NCI-H1417 (cell line): ENCODE data around the gene CPNE6.
A peak's percentile ranks its signal among the peaks of the same experiment; 100 is the strongest.

ENCODE experiments used
- DNase-seq, 3 experiments: peaks; one replicate each; lab custom pipeline; 2025; lab: John Stamatoyannopoulos, UW

The CPNE6 gene

GRCh38 chr14:24054646-24055045 lies 16.7 kb upstream of the CPNE6 start:
- DNase-seq = no peak

DNA sequence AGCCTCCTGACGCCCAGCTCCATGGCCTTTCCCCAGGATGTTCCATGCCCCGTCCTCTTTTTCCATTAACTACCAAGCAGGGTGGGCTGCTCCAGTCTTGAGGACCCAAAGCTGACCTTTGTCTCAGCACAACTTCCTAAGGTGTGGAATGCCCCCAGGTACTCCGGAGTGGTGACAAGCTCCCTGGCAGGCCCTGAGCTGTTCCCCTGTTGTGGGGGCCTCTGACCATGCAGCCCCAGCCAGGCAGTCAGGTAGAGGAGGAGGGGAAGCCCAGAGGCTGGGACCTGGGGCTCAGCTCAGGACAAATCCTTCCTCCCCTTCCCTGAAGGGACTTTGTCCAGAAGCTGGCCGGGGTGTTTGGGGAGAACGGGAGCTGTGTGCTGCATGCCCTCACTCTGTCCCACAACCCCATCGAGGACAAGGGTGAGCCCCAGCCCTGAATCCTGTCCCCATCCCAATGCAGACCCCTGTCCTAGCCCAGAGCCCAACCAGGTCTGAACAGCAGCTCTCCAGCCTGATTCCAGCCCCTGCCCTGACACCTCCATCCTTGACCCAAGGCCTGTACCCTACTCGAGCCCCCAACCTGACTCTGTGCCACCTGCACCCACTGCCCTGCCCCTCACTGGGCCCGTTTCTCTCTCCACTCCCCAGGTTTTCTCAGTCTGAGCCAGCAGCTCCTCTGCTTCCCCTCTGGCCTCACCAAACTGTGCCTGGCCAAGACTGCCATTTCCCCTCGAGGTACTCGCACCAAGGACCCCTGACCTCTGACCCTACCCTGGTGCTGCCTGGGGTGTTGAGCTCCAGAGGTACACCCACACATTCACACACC lies 15.2 kb upstream of the CPNE6 start:
- no peak for DNase-seq

- DNase-seq = no peak
Observed at GRCh38 chr14:24056800-24057184, 14.6 kb upstream of the CPNE6 start.

DNA sequence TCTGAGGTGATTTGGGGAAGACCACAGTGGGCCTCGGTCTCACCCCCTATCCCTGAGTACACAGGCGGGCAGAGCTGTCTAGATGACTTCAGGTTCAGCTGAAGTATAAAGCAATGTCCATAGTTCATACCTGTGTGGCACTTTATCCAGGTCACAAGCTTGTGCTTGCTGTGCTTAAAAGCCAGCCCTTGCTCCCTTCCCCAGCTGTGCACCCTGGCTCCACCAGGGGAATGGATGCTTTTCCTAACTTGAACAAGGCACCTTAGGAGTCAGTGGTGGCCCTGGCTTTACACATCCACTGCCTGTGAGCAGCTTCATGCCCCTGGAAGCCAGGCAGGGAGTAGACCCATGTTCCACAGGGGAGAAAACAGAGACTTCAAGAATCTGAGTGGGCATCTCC lies 14.1 kb upstream of the CPNE6 start:
- no peak for DNase-seq

DNA sequence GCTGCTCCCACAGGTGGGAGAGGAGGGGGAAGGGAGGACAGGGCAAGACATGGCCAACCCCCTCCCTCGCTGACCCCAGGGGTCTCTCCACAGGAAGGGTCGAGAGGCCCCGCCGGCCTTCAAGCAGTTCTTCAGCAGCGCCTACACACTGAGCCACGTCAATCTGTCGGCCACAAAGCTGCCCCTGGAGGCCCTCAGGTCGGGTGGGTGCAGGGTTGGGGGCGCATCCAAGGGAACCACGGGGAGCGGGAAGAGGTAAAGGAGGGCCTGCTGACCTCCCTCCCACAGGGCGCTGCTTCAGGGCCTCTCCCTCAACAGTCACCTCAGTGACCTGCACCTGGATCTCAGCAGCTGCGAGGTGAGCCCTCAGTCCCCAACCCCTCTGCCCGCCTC lies 13.5 kb upstream of the CPNE6 start:
- no peak for DNase-seq

- DNase-seq = peak in 2 of 3 experiments; percentile 56 to 89
Observed at GRCh38 chr14:24058260-24058950, 13.0 kb upstream of the CPNE6 start.

DNA sequence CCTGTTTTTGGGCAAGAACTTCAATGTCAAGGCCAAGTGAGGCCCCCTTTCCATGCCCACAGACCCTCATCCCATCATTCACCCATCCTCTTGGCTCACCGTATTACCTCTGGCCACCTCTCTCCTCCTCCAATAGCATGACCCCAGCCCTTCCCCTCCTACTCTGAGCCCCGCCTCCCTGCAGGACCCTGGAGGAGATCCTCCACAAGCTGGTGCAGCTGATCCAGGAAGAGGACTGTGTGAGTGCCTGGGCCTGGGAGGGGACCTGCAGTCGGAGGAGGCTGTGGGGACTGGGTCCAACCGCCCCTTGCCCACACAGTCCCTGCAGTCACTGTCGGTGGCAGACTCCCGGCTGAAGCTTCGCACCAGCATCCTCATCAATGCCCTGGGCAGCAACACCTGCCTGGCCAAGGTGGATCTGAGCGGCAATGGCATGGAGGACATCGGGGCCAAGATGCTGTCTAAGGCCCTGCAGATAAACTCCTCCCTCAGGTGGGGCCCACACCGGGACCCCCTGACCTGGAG lies 12.3 kb upstream of the CPNE6 start:
- peak in 1 of 3 experiments; percentile 36 for DNase-seq

- DNase-seq = no peak
Observed at GRCh38 chr14:24059841-24060388, 11.4 kb upstream of the CPNE6 start.

GRCh38 chr14:24060443-24060842 lies 10.9 kb upstream of the CPNE6 start:
- no peak for DNase-seq

DNA sequence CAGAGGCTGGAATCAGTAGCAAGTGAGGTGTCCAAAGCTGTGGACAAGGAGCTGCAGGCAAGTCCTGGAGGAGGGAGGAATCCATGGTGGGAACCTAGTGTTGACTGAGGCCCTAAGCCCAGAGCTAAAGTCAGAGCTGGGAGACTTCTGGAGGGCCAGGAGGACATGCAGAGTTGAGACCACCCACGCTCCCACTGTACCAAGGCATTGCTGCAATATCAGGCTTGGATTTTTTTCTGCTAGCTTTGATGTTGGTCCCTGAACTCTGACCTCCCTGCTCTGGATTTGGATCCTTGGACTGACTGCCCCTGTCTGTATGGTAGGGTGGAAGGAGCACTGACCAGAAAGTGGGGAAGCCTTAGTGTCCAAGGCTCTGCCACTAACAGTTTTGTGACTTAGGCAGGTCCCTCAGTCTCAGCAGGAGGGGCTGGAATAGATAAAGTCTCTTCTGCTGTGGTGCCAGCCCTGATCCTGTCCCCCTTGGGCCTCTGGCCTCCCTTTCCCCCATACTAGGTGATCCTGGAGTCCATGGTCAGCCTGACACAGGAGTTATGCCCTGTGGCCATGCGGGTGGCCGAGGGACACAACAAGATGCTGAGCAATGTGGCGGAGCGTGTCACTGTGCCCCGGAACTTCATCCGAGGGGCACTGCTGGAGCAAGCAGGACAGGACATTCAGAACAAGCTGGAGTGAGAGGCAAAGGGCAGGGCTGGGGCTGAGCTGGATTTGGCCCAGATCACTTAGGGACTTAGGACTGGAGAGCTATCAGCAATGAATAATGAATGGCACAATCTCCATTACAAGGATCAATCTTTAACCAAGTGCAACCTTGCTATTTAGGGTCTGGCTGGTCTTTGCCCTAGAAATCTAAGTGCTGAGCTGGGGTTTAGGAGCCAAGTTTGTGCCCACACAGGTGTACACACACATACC lies 10.1 kb upstream of the CPNE6 start:
- DNase-seq = no peak

DNA sequence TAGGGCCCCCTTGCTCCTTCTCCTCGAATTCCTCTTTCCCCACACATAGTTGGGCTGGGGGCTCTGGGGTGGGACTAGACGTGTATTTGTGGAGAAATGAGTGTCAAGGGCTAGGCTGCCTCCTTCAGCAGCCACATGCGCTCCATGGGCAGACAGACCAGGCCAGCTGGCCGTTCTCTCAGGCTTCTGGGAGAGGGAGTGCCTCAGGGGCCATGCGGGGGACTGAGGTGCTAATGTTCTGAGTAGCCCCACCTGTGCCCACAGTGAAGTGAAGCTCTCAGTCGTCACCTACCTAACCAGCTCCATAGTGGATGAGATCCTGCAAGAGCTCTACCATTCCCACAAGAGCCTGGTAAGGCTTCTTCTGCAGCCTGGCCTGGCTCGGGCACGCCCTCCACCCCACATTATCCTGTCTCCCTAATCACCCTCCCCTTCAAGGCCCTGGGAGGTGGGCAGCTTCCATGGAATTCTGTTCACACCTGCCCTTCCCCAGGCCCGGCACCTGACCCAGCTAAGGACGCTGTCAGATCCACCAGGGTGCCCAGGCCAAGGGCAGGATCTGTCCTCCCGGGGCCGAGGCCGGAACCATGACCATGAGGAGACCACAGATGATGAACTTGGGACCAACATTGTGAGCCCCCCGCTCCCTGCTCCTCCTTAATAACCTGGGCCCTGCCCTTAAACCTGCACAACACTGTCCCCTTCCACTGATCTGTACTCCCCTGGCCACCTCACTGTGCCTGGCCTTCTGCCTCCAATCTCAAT lies 9.0 kb upstream of the CPNE6 start:
- DNase-seq = no peak

GRCh38 chr14:24063263-24063836 lies 8.0 kb upstream of the CPNE6 start:
- no peak for DNase-seq

DNA sequence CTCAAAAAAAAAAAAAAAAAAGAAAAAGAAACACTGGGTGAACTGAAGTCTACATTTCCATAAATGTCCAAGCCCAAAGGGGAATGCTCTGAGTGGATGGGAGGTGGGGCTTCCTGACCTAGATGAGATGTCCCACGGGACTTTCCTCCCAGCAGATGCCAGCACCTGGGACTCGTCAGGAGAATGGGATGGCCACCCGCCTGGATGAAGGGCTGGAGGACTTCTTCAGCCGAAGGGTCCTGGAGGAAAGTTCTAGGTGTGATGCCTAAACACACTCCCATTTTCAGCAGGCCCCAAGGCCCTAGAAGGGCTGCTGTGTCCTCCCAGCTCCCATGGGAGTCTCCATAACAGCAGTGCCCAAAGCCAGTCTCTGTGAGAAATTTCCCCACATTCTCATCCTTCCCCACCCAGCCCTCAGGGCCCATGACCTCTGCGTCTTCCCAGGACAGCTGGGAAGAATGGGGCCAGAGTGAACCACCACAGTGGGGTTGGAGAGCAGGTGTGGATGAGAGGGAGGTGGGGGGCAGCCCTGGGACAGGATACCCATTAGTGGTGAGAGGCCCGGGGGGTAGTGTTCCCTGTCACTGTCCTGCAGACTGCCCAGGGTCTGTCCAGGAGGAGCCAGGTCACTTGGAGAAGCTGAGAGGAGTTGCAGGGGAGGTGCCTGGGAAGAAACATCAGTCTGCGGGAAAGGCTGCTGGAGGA lies 7.1 kb upstream of the CPNE6 start:
- DNase-seq = no peak

GRCh38 chr14:24064856-24065255 lies 6.5 kb upstream of the CPNE6 start:
- no peak for DNase-seq

GRCh38 chr14:24065408-24065807 lies 6.0 kb upstream of the CPNE6 start:
- no peak for DNase-seq

GRCh38 chr14:24066496-24067132 lies 4.7 kb upstream of the CPNE6 start:
- DNase-seq = no peak

DNA sequence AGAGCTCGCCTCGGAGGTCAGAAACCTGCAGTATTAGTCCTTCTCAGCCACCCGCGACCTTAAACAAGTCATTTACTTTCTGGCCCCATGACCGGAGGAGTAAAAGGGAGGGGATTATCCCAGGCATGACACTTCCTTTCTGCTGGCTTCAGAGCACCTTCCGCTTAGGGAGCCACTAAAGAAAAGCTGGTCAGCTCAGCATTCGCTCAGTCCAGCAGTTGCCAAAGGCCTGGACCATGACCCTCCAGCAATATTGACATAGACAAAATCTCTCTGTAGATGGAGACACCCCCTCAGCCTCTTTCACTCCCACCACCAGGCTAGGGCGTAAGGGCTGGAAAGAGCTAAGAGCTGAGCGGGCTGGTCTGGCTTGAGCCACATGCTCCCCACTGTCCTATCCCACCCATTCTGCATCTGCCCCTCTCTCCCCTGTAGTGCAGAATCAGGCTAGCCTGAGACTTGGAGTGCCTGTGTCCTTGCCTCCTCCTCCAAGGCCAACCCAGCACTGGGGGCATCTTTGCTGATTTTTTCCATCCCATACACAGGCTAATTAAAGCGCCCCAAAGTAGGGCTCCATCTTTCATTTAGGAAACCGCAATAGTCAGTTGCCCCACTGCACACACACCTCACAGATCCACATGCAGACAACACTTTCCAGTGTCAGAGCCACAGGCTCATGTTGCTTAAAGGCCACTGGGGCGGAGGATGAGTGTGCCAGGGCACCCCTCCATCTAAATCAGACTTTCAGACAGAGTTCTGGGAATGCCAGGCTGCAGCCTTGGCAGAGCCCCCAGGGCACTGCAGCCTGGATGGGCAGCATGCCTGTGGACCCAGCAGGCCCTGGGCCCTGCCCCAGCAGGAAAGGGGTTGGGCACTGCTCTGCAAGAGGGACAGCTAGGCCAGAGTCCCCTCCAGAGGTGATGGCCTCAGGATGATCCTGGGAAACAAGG lies 4.0 kb upstream of the CPNE6 start:
- no peak for DNase-seq

GRCh38 chr14:24068711-24069410 lies 2.5 kb upstream of the CPNE6 start:
- DNase-seq = no peak
